HG03039 (cell line): ENCODE results near the gene PROCA1.

ENCODE experiments used
- ATAC-seq: cut with Tn5 transposase; IDR thresholded peaks from one replicate; pipeline ENCODE4 v1.9.1; 2021; ENCODE audit warnings: mild to moderate bottlenecking, moderate library complexity; ENCODE audit not compliant: unreplicated experiment

The PROCA1 gene, protein sequence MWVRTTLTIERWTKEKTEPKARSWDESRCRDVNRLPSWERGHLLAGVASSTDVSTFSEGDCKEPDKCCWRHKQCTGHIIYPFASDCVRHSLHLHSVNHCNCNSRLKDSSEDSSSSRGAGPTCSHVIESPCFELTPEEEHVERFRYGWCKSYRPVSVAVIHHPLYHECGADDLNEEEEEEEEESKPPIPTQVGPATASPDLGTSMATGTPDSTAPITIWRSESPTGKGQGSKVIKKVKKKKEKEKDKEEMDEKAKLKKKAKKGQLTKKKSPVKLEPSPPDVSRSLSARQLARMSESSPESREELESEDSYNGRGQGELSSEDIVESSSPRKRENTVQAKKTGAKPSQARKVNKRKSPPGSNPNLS

DNA sequence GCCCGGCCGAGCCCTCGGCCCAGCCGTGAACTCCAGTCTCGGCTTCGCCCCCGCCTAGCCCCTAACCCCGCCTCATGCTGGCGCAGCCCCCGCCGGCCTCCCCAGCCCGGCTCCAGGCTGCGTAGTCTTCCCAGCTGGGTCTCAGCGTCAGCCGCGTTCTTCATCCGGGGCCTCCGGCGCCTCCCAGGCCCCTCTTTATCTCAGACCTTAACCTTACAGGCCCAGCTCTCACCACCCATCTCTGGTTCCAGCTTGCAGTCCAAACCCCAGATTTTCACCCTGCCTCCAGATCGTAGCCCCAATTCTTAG, at the start of gene PROCA1:
Gene PROCA1 (minus strand): TSS at position 166 of the 309 bp plus-strand sequence. CDS start 228 bp downstream, outside the sequence.
- peak; percentile 11 for ATAC-seq

- ATAC-seq: no peak
These were observed 49.2 kb upstream of the PROCA1 start for GRCh38 chr17:28760601-28761562.

- no peak for ATAC-seq
These were observed 47.7 kb upstream of the PROCA1 start for GRCh38 chr17:28759256-28759865.

GRCh38 chr17:28758411-28759121, 46.9 kb upstream of the PROCA1 start:
- no peak for ATAC-seq

GRCh38 chr17:28756049-28756804, 44.5 kb upstream of the PROCA1 start:
- no peak for ATAC-seq

DNA sequence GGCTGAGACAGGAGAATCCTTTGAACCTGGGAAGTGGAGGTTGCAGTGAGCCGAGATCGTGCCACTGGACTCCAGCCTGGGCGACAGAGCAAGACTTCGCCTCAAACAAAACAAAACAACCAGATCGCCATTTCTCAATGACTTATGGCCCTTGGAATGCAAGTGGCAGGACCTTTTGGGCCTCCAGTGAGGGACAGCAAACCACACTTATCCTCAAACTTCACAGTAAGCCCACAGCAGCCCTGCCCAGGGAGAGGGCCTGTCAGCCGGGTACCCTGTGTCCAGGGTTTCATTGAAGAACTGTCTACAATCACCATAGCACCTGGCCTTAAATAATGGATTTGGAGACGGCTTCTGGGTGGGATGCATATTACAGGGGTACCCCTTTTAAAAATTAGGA, 43.8 kb upstream of the PROCA1 start:
- ATAC-seq: no peak

GRCh38 chr17:28751600-28752366, 40.1 kb upstream of the PROCA1 start:
- no peak for ATAC-seq

GRCh38 chr17:28750178-28751047, 38.7 kb upstream of the PROCA1 start:
- ATAC-seq: no peak

DNA sequence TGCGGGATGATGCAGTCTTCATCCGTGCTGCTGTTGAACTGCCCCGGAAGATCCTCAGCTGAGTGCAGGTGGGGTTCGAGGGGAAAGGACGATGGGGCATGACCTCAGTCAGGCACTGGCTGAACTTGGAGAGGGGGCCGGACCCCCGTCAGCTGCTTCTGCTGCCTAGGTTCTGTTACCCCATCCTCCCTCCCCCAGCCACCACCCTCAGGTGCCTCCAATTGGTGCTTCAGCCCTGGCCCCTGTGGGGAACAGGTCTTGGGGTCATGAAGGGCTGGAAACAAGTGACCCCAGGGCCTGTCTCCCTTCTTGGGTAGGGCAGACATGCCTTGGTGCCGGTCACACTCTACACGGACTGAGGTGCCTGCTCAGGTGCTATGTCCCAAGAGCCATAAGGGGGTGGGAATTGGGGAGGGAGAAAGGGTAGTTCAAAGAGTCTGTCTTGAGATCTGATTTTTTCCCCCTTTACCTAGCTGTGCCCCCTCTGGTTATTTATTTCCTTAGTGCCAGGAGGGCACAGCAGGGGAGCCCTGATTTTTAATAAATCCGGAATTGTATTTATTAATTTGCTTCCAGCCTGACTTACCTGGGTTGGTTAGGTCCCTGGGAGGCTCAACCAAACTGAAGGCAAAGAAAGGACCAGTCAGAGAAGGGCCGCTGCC, 38.0 kb upstream of the PROCA1 start:
- no peak for ATAC-seq

DNA sequence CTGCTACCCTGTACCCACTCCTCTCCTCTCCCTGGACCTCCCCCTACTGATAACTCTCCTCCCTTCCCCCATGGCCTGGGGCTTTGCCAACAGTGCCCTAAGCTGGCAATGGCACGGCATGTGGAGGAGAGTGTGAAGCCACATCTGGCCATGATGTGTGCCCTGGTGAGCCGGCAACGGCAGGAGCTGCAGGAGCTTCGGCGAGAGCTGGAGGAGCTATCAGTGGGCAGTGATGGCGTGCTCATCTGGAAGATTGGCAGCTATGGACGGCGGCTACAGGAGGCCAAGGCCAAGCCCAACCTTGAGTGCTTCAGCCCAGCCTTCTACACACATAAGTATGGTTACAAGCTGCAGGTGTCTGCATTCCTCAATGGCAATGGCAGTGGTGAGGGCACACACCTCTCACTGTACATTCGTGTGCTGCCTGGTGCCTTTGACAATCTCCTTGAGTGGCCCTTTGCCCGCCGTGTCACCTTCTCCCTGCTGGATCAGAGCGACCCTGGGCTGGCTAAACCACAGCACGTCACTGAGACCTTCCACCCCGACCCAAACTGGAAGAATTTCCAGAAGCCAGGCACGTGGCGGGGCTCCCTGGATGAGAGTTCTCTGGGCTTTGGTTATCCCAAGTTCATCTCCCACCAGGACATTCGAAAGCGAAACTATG, 37.3 kb upstream of the PROCA1 start:
- no peak for ATAC-seq

DNA sequence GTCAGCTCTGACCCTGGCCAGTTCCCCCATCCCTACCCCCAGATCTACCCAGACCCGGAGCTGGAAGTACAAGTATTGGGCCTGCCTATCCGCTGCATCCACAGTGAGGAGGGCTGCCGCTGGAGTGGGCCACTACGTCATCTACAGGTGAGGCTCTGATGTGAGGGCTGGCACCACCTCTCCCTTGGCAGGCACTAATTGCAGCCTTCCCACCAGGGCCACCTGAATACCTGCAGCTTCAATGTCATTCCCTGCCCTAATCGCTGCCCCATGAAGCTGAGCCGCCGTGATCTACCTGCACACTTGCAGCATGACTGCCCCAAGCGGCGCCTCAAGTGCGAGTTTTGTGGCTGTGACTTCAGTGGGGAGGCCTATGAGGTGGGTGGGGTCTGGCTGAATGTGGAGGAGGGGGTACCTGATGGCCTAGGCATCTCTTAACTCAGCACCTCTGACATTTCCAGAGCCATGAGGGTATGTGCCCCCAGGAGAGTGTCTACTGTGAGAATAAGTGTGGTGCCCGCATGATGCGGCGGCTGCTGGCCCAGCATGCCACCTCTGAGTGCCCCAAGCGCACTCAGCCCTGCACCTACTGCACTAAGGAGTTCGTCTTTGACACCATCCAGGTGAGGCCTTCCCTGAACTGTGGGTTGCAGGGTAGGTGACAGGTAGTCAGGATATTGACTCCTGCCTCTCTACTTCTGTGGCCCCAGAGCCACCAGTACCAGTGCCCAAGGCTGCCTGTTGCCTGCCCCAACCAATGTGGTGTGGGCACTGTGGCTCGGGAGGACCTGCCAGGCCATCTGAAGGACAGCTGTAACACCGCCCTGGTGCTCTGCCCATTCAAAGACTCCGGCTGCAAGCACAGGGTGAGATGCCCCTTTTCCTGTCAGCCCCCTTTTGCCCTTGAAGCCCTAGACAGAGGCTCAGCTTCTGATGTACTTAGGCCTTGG, 36.4 kb upstream of the PROCA1 start:
- no peak for ATAC-seq

DNA sequence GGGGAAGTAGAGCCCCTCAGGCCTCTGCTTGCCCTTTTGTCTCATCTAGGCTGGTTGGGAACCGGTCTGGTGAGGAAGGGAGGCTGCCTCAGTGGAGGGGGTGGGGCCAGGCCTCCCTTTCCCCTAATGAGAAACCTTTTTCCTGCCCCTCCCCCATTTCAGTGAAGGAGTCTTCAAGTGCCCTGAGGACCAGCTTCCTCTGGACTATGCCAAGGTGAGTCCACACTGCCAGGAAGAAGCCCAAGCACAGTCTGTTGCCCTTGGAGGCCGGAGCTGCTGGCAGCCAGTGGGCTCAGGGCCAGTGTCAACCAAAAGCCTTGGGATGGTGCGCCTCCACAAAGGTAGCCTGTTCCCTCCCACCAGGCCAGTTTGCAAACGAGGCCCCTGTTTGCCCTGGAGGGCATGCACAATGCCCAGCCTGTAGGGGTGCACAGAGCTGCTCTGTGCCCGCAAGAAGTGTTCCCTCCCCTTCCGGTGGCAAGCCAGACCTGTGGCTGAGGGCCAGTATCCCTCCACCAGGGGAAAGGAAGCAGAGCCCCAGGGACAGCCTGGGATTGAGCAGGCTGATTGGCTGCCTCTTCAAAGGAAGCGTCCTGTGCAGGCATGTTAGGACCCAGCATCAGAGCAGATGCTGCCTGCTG, 35.5 kb upstream of the PROCA1 start:
- ATAC-seq: no peak

DNA sequence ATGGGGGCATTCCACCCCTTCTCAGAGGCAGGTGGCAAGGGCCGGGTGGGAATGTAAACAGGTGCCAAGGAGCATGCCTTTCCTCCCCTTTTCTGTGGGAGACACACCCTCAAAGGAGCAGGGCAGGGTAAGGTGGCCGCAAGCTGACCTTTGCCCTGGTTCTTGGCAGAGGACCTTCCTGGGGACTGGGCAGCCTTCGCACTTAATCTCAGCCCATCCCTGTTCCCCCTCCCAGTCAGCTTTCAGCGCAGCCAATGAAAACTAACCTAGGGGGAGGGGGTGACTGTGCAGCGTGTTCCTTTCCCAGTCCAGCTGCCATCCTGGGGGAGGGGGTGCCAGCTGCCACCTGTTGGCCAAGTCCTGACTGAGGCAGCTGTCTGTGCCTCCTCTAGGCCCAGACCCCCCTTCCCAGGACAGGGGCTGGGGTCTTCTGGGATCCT, 34.9 kb upstream of the PROCA1 start:
- ATAC-seq: no peak

DNA sequence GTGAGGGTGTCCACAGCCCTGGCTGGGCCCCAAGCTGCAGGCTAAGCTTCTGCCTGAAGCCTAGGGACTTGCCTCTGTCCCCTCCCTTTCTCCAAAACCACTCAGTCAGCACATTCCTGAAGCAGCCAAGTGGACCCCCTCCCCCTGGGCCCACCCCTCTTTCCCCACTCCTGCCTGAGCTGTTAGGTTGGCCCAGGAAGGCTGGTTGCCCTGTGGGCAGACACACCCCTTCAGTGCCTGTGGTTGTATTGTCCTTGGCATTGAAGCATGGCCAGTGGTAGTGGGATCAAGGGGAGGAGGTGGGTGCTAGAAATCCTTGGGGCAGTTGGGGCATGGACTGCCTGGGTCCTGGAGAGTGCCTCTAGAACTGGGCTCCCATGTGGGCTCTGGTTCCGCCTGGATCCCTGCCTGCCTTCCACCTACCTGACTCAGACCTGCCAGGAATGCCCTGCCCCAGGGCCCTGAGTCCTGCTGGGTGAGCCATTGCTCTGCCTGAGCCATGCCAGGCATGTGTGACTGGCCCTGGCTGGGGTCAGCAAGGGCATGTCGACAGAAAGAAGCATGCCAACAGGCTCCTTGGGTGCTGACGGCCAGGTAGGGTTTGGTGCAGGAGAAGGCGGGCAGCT, 34.2 kb upstream of the PROCA1 start:
- no peak for ATAC-seq
